ENCODE measurements around the gene NAT16.

NAT16 gene

DNA sequence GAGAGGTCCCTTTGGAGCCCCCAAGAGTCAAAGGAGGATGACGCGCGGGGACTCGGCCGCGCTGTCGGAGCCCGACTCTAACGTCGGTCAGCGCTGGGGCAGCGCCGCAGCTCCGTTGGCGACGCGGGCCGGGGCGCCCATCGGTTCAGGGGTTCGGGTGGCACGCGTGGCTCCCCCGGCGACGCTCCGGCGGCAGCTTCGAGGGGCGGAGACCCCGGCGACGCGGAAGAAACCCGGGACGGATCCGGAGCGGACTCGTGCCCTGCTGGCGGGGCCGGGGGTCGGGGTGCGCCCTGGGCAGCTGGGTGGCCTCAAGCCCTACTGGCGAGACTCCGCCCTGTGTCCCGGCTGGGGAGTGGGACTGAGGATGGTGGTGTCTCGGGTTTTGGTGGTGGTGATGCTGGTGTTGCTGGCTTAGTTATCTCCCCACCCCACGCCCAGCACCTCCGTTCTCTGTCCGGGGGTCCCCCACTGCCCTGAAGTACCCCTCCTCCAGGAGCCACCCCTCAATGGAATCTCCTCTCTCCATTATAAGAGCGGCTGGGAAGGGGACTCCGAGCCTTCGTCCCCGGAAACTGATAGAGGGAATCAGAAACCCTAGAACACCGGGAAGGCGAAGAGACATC lies at the start of gene NAT16:
TSS of gene NAT16 (minus strand) at position 164 of the 626 bp plus-strand sequence. CDS start 5,486 bp downstream, outside the sequence.
- Histone ChIP-seq H3K4me1 (ENCODE audit: low read length) (peaks cover 7% of the 10 kb centered on the region), H3K79me2 (ENCODE audit: low read length) (no peaks in the 10 kb centered on the region), H3K4me3 (ENCODE audit: low read length) (no peak within 1 kb of the TSS), H3K9ac (ENCODE audit: low read length) (no peak within 1 kb of the TSS), H3K4me2 (ENCODE audit: low read length) (no peak within 1 kb of the TSS), H3K36me3 (replicated peaks; ENCODE audit: low read depth, low read length) (no peaks in the 10 kb centered on the region), H4K20me1 (ENCODE audit: insufficient read depth, low read length) (no peaks in the 10 kb centered on the region), H3K27me3 (ENCODE audit: low read depth, low read length) (peaks cover 3% of the 10 kb centered on the region; the same call in 1 of the 2 replicates), H3K9me3 (ENCODE audit: insufficient read depth, low read length) (no peaks in the 10 kb centered on the region), H2AFZ (ENCODE audit: low read depth, low read length) (no peak within 1 kb of the TSS), H3K27ac (ENCODE audit: low read length) (no peak within 1 kb of the TSS)
- TF ChIP-seq, protein P1, sequence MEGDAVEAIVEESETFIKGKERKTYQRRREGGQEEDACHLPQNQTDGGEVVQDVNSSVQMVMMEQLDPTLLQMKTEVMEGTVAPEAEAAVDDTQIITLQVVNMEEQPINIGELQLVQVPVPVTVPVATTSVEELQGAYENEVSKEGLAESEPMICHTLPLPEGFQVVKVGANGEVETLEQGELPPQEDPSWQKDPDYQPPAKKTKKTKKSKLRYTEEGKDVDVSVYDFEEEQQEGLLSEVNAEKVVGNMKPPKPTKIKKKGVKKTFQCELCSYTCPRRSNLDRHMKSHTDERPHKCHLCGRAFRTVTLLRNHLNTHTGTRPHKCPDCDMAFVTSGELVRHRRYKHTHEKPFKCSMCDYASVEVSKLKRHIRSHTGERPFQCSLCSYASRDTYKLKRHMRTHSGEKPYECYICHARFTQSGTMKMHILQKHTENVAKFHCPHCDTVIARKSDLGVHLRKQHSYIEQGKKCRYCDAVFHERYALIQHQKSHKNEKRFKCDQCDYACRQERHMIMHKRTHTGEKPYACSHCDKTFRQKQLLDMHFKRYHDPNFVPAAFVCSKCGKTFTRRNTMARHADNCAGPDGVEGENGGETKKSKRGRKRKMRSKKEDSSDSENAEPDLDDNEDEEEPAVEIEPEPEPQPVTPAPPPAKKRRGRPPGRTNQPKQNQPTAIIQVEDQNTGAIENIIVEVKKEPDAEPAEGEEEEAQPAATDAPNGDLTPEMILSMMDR (IDR thresholded peaks at IDR 0.05; ENCODE audit: low read depth, low read length): no peak
- TF ChIP-seq EZH2phosphoT487 (IDR thresholded peaks at IDR 0.05; ENCODE audit: low read depth): no peak

DNA sequence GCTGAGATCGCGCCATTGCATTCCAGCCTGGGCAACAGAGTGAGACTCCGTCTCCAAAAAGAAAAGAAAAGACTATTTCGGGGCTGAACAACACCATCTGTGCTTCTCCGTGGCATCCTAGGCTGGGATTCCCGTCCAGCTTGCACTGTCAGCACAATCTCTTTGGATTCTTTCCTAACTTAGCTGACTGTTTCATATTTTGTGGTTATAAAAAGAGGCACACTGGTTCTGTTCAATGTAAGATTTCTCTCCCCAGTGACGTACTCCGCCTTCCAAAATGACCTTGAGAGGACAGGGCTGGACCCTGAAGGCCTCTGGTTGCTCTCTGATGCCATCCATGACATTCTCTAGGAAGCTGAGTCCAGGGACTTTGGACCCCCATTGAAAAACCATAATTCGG lies 46.6 kb upstream of the NAT16 start:
- Histone ChIP-seq H3K9me3 (ENCODE audit: insufficient read depth, low read length) (no peaks in the 10 kb centered on the region), H3K9ac (ENCODE audit: low read length) (no peak overlapping the region), H3K27ac (ENCODE audit: low read length) (no peak overlapping the region), H3K4me2 (ENCODE audit: low read length) (no peak overlapping the region), H4K20me1 (ENCODE audit: insufficient read depth, low read length) (no peaks in the 10 kb centered on the region), H3K27me3 (ENCODE audit: low read depth, low read length) (no peaks in the 10 kb centered on the region), H3K36me3 (replicated peaks; ENCODE audit: low read depth, low read length) (peaks cover 14% of the 10 kb centered on the region), H2AFZ (ENCODE audit: low read depth, low read length) (no peak overlapping the region), H3K4me3 (ENCODE audit: low read length) (no peak overlapping the region), H3K79me2 (ENCODE audit: low read length) (no peaks in the 10 kb centered on the region), H3K4me1 (ENCODE audit: low read length) (peaks cover 3% of the 10 kb centered on the region)
- TF ChIP-seq EZH2phosphoT487 (IDR thresholded peaks at IDR 0.05; ENCODE audit: low read depth): no peak
- TF ChIP-seq, protein P1 (IDR thresholded peaks at IDR 0.05; ENCODE audit: low read depth, low read length): no peak

DNA sequence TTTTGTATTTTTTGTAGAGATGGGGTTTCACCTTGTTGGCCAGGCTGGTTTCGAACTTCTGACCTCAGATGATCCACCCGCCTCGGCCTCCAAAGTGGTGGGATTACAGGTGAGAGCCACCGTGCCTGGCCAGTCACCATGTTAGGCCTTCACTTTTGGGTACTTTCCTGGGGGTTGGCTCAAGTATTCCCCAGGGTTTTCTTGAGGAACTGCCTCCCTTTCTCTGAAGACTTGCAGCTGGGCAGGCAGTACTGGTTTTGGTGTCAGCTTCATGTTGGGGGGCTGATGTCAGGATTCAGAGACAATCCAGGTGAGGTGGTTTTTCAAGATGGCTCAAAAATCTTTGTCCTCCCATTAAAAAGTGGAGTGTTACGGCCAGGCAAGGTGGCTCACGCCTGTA lies 45.6 kb upstream of the NAT16 start:
- no peaks in the 10 kb centered on the region for H3K27me3 ChIP-seq (ENCODE audit: low read depth, low read length)
- H3K36me3 ChIP-seq (replicated peaks; ENCODE audit: low read depth, low read length): peaks cover 14% of the 10 kb centered on the region
- H3K4me2 ChIP-seq (ENCODE audit: low read length): no peak overlapping the region
- H3K27ac ChIP-seq (ENCODE audit: low read length): no peak overlapping the region
- H4K20me1 ChIP-seq (ENCODE audit: insufficient read depth, low read length): no peaks in the 10 kb centered on the region
- H3K9ac ChIP-seq (ENCODE audit: low read length): no peak overlapping the region
- peaks cover 3% of the 10 kb centered on the region for H3K4me1 ChIP-seq (ENCODE audit: low read length)
- H3K79me2 ChIP-seq (ENCODE audit: low read length): peaks cover 4% of the 10 kb centered on the region; the same call in 1 of the 2 replicates
- no peak overlapping the region for H3K4me3 ChIP-seq (ENCODE audit: low read length)
- no peak overlapping the region for H2AFZ ChIP-seq (ENCODE audit: low read depth, low read length)
- TF ChIP-seq, protein P1 (IDR thresholded peaks at IDR 0.05; ENCODE audit: low read depth, low read length): no peak
- TF ChIP-seq EZH2phosphoT487 (IDR thresholded peaks at IDR 0.05; ENCODE audit: low read depth): no peak
- no peaks in the 10 kb centered on the region for H3K9me3 ChIP-seq (ENCODE audit: insufficient read depth, low read length)

DNA sequence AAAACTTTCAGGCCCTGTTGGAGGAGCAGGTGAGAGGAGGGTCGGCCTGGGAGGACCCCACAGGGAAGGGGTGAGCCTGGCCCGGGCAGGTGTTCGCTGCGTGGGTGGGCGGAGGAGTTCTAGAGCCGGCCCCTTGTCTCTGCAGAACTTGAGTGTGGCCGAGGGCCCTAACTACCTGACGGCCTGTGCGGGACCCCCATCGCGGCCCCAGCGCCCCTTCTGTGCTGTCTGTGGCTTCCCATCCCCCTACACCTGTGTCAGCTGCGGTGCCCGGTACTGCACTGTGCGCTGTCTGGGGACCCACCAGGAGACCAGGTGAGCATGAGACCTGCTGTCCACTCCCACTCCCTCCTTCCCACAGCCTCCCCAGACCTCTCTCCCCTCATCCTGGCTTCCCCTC lies 43.4 kb upstream of the NAT16 start:
- Histone ChIP-seq H3K36me3 (replicated peaks; ENCODE audit: low read depth, low read length) (peaks cover 14% of the 10 kb centered on the region), H3K27me3 (ENCODE audit: low read depth, low read length) (no peaks in the 10 kb centered on the region), H3K9ac (ENCODE audit: low read length) (no peak overlapping the region), H3K4me1 (ENCODE audit: low read length) (peaks cover 8% of the 10 kb centered on the region), H3K79me2 (ENCODE audit: low read length) (peaks cover 13% of the 10 kb centered on the region), H3K9me3 (ENCODE audit: insufficient read depth, low read length) (no peaks in the 10 kb centered on the region), H2AFZ (ENCODE audit: low read depth, low read length) (no peak overlapping the region), H3K4me3 (ENCODE audit: low read length) (no peak overlapping the region), H4K20me1 (ENCODE audit: insufficient read depth, low read length) (no peaks in the 10 kb centered on the region), H3K27ac (ENCODE audit: low read length) (no peak overlapping the region), H3K4me2 (ENCODE audit: low read length) (no peak overlapping the region)
- TF ChIP-seq, protein P1 (IDR thresholded peaks at IDR 0.05; ENCODE audit: low read depth, low read length): no peak
- TF ChIP-seq EZH2phosphoT487 (IDR thresholded peaks at IDR 0.05; ENCODE audit: low read depth): no peak

All from OCI-LY3 (cell line).